Measurements from ENCODE around the gene COG2. TPM values are rescaled to one million over a fixed set of nuclear protein-coding genes. Genes with fewer than 3 reads are reported as not detected.

COG2 gene
- total and polyA plus RNA-seq, 10 donors: 13.1 to 41.6 (median 29.4) TPM

DNA sequence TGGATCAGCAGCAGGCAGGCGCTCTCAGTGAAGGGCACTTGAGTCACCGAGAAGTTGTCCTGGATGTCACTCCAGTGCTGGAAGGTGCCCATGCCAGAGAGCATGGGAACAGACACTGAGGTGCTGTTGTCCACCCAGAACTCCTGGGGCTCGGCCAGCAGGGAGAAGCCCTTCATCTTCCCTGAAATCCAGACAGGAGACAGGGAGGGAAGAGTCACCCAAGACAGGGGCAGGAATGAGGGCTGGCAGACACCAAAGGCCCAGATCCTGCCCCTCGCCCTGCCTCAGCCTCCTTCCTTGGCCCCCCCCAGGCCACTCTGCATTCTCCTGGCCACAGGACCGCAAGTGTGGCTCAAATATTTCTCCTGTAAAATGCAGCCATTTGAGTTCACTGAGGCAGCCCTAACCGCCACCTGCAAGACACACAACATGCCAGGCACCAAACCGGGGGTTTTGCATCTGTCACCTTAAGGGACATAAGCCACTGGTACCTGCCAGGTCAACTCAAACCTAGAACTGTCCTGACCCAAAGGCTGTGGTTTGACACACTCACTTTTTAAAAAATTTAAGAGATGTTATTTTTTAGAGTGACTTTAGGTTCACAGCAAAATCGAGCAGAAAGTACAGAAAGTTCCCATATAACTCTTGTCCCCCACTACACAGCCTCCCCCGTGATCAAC is 63.9 kb downstream of the COG2 start:
- intact Hi-C loops (cut with DNase I; ENCODE audit: low total_unique reads): no loop called here
- no peaks in the 10 kb centered on the region for H3K9me3 ChIP-seq
- no peak overlapping the region for H3K4me3 ChIP-seq
- H3K27me3 ChIP-seq (replicated peaks in 1 of 7): peaks cover 0 to 6% (median 0%) of the 10 kb centered on the region in 7 donors
- H3K27ac ChIP-seq: no peak overlapping the region
- H3K36me3 ChIP-seq: no peaks in the 10 kb centered on the region
- TF ChIP-seq POLR2AphosphoS5 (IDR thresholded peaks at IDR 0.05) (no peak), POLR2A (IDR thresholded peaks at IDR 0.05) (no peak)
- TF ChIP-seq, protein P1, sequence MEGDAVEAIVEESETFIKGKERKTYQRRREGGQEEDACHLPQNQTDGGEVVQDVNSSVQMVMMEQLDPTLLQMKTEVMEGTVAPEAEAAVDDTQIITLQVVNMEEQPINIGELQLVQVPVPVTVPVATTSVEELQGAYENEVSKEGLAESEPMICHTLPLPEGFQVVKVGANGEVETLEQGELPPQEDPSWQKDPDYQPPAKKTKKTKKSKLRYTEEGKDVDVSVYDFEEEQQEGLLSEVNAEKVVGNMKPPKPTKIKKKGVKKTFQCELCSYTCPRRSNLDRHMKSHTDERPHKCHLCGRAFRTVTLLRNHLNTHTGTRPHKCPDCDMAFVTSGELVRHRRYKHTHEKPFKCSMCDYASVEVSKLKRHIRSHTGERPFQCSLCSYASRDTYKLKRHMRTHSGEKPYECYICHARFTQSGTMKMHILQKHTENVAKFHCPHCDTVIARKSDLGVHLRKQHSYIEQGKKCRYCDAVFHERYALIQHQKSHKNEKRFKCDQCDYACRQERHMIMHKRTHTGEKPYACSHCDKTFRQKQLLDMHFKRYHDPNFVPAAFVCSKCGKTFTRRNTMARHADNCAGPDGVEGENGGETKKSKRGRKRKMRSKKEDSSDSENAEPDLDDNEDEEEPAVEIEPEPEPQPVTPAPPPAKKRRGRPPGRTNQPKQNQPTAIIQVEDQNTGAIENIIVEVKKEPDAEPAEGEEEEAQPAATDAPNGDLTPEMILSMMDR (IDR thresholded peaks at IDR 0.05 in 8 of 11, conservative IDR thresholded peaks at IDR 0.05 in 3 of 11): no peak
- no peaks in the 10 kb centered on the region for H3K4me1 ChIP-seq
- 77 to 92% (median 90%) methylated on average over 6 to 9 of the region's 9 CpGs for WGBS, 5 donors
- no peak for DNase-seq

DNA sequence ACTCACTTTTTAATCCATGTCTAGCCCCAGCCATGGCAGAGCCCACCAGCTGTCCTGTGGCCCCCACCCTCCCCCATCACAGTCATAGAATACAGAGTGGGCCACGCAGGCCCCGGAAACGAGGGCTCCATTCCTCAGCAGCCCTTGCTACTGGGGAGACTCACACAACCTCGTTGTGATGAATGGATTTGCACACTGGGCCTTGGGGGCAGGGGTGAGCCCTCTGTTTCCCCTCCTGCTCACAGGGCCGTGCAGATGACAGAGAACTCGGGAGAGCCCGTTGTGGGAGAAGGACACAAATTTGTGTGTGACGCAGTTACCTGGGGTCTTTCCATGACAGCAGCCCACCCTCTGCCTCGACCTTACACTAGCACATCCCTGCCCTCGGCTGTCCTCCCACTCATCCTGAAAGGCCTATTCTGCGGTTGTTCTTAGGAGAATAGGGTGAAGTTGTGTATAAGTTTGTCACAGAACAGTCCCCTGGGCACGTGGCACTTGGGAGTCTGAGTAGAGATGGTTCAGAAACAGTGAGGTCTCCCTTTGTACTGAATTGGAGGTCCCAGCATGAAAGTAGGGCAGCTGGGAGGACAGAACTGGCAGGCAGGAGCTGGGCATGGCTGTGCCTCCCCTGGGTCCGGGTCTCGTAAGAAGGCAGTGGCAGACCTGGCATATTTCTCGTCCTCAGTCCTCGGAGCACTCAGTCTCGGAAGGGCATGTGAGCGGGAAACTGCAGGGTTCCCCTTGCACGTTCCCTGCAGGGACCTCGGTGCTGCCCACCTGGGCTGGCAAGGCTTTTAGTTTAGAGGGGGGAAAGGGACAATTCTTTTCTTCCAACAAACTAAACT is 64.8 kb downstream of the COG2 start:
- no peaks in the 10 kb centered on the region for H3K4me1 ChIP-seq
- no peaks in the 10 kb centered on the region for H3K9me3 ChIP-seq
- no peak for DNase-seq
- no peak overlapping the region for H3K27ac ChIP-seq
- intact Hi-C loops (cut with DNase I; ENCODE audit: low total_unique reads): no loop called here
- 84 to 92% (median 85%) methylated on average over 19 to 20 of the region's 20 CpGs for WGBS, 5 donors
- no peaks in the 10 kb centered on the region for H3K36me3 ChIP-seq
- no peak overlapping the region for H3K4me3 ChIP-seq
- TF ChIP-seq, protein P1 (IDR thresholded peaks at IDR 0.05 in 8 of 11, conservative IDR thresholded peaks at IDR 0.05 in 3 of 11): no peak
- TF ChIP-seq POLR2A (IDR thresholded peaks at IDR 0.05): no peak
- no peak for TF ChIP-seq POLR2AphosphoS5 (IDR thresholded peaks at IDR 0.05)
- H3K27me3 ChIP-seq (replicated peaks in 1 of 7): peaks cover 0 to 6% (median 0%) of the 10 kb centered on the region in 7 donors

DNA sequence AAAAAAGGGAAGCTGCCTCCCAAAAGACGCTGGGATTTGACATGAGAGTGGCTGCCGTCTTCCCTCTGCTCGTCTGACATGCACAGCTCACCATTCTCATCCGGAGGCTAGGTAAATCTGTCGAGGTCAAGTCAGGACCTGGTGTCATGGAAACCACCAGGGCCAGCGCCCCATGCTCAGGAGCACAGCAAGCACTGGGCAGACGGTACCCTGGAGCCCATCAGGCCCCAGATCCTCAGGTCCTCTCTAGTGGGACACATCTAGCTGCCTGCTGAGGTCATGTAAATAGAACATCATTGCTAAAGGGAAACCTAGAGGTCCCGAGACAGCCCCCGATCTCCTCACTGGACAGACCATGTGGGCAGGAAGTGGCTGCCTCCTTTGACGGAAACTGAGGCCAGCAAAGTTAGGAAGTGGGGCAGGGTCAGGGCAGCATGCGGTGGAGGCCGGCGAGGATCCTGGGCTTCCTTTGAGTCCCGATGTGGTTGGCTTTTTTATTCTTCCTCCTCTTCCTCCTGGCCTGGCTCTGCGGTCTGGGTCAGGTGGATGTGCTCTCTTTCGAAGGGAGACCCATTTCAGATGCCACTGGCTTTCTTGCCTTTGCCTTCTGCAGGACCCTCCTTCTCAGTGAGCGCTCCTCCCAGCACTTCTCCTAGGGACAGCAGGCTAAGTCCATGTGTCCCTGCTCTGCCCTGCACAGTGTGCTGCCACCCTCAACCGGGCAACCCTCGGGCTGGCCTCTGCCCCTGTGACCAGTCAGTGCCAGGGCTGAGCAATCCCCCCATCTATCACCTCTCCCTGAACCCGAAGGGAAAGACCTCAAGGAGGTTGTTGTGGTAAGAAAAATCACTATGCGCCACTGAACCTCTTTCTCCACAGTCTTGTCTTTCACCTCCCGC is 65.7 kb downstream of the COG2 start:
- no peaks in the 10 kb centered on the region for H3K9me3 ChIP-seq
- WGBS, 5 donors: 38 to 50% (median 44%) methylated on average over 18 to 22 of the region's 22 CpGs
- no peaks in the 10 kb centered on the region for H3K4me1 ChIP-seq
- intact Hi-C loops (cut with DNase I; ENCODE audit: low total_unique reads): no loop called here
- H3K27ac ChIP-seq: no peak overlapping the region
- no peak overlapping the region for H3K4me3 ChIP-seq
- H3K36me3 ChIP-seq: no peaks in the 10 kb centered on the region
- DNase-seq: no peak
- H3K27me3 ChIP-seq (replicated peaks in 1 of 7): peaks cover 0 to 6% (median 0%) of the 10 kb centered on the region in 7 donors
- no peak for TF ChIP-seq POLR2AphosphoS5 (IDR thresholded peaks at IDR 0.05)
- TF ChIP-seq, protein P1 (IDR thresholded peaks at IDR 0.05 in 8 of 11, conservative IDR thresholded peaks at IDR 0.05 in 3 of 11): no peak
- TF ChIP-seq POLR2A (IDR thresholded peaks at IDR 0.05): no peak

All from spleen (tissue), 11 donors.